GM06990 (cell line): ENCODE measurements around the gene PPARG.

Source experiments
- DNase-seq: peaks from one replicate; pipeline ENCODE4 v3.0.0-alpha.2; 2011; ENCODE audit not compliant: insufficient read length; ENCODE audit errors: extremely low read depth
- H3K27me3 ChIP-seq: replicated peaks from 2 replicates; pipeline ENCODE4 v1.6.0; 2011; ENCODE audit warnings: low read length; ENCODE audit not compliant: control insufficient read depth, insufficient read depth
- H3K36me3 ChIP-seq: 2 replicates; pipeline ENCODE4 v1.5.1; 2011; ENCODE audit warnings: low read length; ENCODE audit not compliant: control insufficient read depth, insufficient read depth
- H3K4me3 ChIP-seq: replicated peaks from 2 replicates; pipeline ENCODE4 v1.5.1; 2011; ENCODE audit warnings: low read depth, mild to moderate bottlenecking, control low read depth, low read length
- CTCF ChIP-seq: IDR thresholded peaks from 2 replicates; pipeline ENCODE4 v1.5.1; 2011; ENCODE audit warnings: low read length, control low read depth, mild to moderate bottlenecking, inconsistent platforms; ENCODE audit not compliant: insufficient read depth, poor library complexity, severe bottlenecking

PPARG gene

DNA sequence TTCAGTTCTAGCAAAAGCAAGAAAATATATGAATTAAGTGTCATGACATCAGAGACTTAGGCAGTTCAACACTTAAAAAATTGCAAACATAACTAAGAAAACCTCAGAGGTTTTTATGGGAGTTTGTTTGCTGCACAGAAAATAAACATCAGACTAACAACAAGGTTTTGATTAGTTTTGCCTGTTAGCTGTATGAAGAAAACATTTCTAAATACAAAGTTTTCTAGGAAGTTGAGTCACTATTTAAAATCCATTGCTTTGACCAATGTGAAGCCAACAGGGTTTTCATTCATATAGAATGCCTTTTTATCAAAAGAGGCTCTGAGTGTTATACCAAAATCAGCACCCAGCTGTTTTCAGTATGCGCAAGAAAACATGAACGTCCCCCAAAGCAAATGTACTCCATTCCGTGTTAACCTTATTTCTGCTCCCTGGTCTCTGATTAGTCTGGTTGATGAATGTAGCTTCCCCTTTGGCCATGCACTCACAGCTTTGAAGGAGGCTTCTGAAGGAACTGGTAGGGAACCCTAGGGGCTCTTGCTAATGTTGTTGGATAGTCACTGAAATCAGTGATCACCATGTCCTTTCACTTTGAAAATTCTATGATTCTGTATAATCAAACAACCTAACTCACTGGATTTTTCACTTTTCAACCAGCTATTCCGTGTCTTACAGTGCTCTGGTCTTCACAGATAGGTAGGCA is 105.8 kb downstream of the PPARG start:
- H3K27me3 ChIP-seq, result no peaks in the 10 kb centered on the region
- no peak for DNase-seq
- H3K36me3 ChIP-seq, result no peaks in the 10 kb centered on the region
- no peak overlapping the region; the same call in 1 of the 2 replicates for H3K4me3 ChIP-seq
- no peak for TF ChIP-seq CTCF

DNA sequence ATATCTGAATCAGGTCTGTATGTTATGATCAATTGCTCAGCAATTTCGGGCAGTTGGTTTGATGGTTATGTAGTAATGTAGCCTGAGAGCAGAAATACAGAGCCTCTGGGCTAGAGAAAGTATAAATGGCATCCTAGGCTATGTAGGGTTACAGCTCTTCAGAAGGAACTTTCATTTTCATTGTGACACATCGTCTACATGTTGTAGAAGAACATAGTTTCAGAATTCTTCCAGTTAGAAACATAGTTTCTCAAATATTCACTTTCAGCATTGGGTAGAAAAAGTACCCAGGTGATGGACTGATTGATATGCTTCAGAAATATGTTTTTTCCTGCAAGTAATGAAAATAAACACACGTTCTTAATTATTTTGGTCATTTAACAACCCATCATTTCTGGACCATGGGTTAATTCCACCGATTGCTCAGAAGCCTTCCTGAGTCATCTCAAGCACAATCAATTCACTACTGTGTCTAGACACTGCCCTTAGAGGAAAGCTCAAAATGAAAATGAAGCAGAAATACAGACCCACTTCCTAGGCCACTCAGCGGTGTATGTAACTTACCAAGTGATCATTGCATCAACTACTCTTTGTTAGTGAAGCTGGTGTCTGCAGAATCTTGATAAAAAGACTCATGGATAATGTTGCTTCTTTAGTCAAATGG is 106.6 kb downstream of the PPARG start:
- H3K4me3 ChIP-seq, result no peak overlapping the region; the same call in 1 of the 2 replicates
- no peak for TF ChIP-seq CTCF
- DNase-seq, result peak; percentile 37
- H3K27me3 ChIP-seq, result no peaks in the 10 kb centered on the region
- H3K36me3 ChIP-seq, result no peaks in the 10 kb centered on the region

DNA sequence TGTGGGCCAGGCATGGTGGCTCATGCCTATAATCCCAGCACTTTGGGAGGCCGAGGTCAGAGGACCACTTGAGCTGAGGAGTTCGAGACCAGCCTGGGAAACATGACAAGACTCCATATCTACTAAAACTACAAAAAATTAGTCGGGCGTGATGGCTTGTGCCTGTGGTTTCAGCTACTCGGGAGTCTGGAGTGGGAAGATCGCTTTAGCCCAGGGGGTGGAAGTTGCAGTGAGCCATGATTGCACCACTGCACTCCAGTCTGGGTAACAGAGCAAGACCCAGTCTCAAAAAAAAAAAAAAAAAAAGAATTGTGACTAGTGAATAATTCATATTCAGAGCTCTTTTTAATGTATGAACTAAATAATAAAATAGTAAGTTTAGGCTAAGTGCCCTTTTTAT is 107.6 kb downstream of the PPARG start:
- no peak for DNase-seq
- TF ChIP-seq CTCF, result no peak
- Histone ChIP-seq H3K36me3 (no peaks in the 10 kb centered on the region), H3K4me3 (no peak overlapping the region), H3K27me3 (no peaks in the 10 kb centered on the region)

DNA sequence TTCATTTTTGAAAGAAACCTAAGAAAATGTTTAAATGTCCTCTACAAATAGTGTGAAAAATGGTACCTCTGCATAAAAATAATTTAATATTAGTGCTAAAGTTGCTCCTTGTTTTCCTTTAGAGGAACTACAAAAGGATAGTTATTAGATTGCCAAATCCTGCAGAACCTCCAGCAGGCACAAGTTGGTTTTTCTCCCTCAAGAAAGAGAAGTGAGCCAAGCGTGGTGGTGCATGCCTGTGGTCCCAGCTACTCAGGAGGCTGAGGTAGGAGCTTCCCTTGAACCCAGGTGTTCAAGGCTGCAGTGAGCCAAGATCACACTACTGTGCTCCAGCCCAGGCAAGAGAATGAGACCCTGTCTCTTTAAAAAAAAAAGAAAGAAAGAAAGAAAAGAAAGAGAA is 110.4 kb downstream of the PPARG start:
- Histone ChIP-seq H3K4me3 (no peak overlapping the region), H3K27me3 (no peaks in the 10 kb centered on the region), H3K36me3 (no peaks in the 10 kb centered on the region)
- DNase-seq, result no peak
- TF ChIP-seq CTCF, result no peak

DNA sequence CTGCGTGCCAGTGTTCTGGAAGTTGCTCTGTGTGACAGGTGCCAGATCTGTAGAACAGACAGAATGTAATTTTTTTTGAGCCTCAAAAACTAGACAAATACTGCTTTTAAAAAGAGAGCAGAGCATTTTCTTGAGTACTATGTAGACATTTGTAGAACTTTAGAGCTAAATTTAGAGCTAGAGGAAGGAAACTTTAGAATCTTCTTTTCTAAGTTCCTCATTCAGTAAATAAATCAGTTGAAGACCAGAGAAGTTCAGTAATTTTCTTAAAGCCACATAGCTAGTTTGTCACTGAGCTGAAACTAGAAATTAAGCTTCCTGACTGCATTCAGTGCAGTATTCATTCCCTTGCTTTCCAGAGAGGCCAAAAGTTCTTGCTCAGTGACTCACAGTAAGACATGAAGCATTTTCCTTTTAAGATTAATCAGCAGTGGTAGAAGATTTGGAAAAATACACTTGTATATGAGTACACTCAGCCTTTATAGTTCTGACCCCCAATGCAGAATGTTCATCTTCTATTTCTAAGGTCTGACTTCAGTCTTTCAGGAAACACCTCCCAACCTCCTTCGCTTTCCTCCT is 111.8 kb downstream of the PPARG start:
- no peaks in the 10 kb centered on the region for H3K36me3 ChIP-seq
- H3K4me3 ChIP-seq, result no peak overlapping the region
- DNase-seq, result no peak
- TF ChIP-seq CTCF, result no peak
- no peaks in the 10 kb centered on the region for H3K27me3 ChIP-seq
